GM23338 (cell line): ENCODE results near the gene CHRNA5. TPM values are rescaled to one million over a fixed set of nuclear protein-coding genes. Genes with fewer than 3 reads are reported as not detected.

ENCODE experiments used
- ATAC-seq: fragments of 200-7000 bp; cut with Tn5 transposase; 3 replicates; pipeline ENCODE4 v1.9.1; 2020
- DNase-seq: peaks from one replicate; pipeline ENCODE4 v3.0.0-alpha.2; 2015; ENCODE audit warnings: low spot score
- H2AFZ ChIP-seq: fragments of 200-600 bp; sonication (generic); 2 replicates; pipeline ENCODE4 v1.8.0; 2016; ENCODE audit warnings: antibody characterized with exemption, mild to moderate bottlenecking, moderate library complexity
- H3F3A ChIP-seq: fragments of 200-600 bp; sonication (generic); replicated peaks from 2 replicates; pipeline ENCODE4 v1.8.0; 2017; ENCODE audit warnings: antibody characterized with exemption, mixed run types, low read depth
- H3K27ac ChIP-seq: fragments of 200-600 bp; sonication (generic); 2 replicates; pipeline ENCODE4 v1.6.1; 2016; ENCODE audit warnings: low read depth
- H3K27me3 ChIP-seq: fragments of 200-600 bp; sonication (generic); 2 replicates; pipeline ENCODE4 v1.8.0; 2016; ENCODE audit warnings: mild to moderate bottlenecking, mixed run types, moderate library complexity; ENCODE audit not compliant: insufficient read depth
- H3K36me3 ChIP-seq: fragments of 200-600 bp; sonication (generic); 2 replicates; pipeline ENCODE4 v1.8.0; 2016; ENCODE audit warnings: mild to moderate bottlenecking; ENCODE audit not compliant: insufficient read depth
- H3K4me1 ChIP-seq: fragments of 200-600 bp; sonication (generic); 2 replicates; pipeline ENCODE4 v1.8.0; 2016; ENCODE audit warnings: mild to moderate bottlenecking, moderate library complexity; ENCODE audit not compliant: insufficient read depth
- H3K4me2 ChIP-seq: fragments of 200-600 bp; sonication (generic); 2 replicates; pipeline ENCODE4 v1.7.1; 2017; ENCODE audit warnings: mixed run types
- H3K4me3 ChIP-seq: fragments of 200-600 bp; sonication (generic); 2 replicates; pipeline ENCODE4 v1.6.1; 2016; ENCODE audit warnings: mixed run types
- H3K79me2 ChIP-seq: fragments of 200-600 bp; sonication (generic); replicated peaks from 2 replicates; pipeline ENCODE4 v1.8.0; 2017; ENCODE audit warnings: mild to moderate bottlenecking; ENCODE audit not compliant: insufficient read depth
- H3K9me2 ChIP-seq: fragments of 200-600 bp; sonication (generic); 2 replicates; pipeline ENCODE4 v1.8.0; 2017; ENCODE audit not compliant: insufficient read depth
- H4K20me1 ChIP-seq: fragments of 200-600 bp; sonication (generic); replicated peaks from 2 replicates; pipeline ENCODE4 v1.8.0; 2017; ENCODE audit warnings: mild to moderate bottlenecking; ENCODE audit not compliant: insufficient read depth
- H3K27ac Mint-ChIP-seq: 2 replicates; pipeline ENCODE4 v1.8.0; 2020; ENCODE audit warnings: inconsistent platforms, mild to moderate bottlenecking, moderate library complexity, mixed read lengths
- H3K27me3 Mint-ChIP-seq: 3 replicates; pipeline ENCODE4 v1.8.0; 2022; ENCODE audit warnings: low read depth, mild to moderate bottlenecking, moderate library complexity, mixed read lengths, inconsistent platforms; ENCODE audit not compliant: insufficient read depth, poor library complexity
- H3K36me3 Mint-ChIP-seq: 3 replicates; pipeline ENCODE4 v1.8.0; 2021; ENCODE audit warnings: low read depth, mild to moderate bottlenecking, inconsistent platforms, moderate library complexity, mixed read lengths
- H3K4me1 Mint-ChIP-seq: 3 replicates; pipeline ENCODE4 v1.8.0; 2020; ENCODE audit warnings: mild to moderate bottlenecking, inconsistent platforms, mixed read lengths
- H3K4me3 Mint-ChIP-seq: 3 replicates; pipeline ENCODE4 v1.8.0; 2021; ENCODE audit warnings: moderate library complexity, mild to moderate bottlenecking, inconsistent platforms, mixed read lengths
- H3K9me3 Mint-ChIP-seq: 3 replicates; pipeline ENCODE4 v1.8.0; 2020; ENCODE audit warnings: moderate library complexity, mild to moderate bottlenecking, inconsistent platforms, mixed read lengths
- CREB1 ChIP-seq: fragments of 250-450 bp; sonication (Bioruptor Pico); IDR thresholded peaks from 2 replicates; pipeline ENCODE4 v1.5.0; 2020; ENCODE audit warnings: low read depth, mild to moderate bottlenecking, moderate library complexity
- CTCF ChIP-seq, 2 experiments: fragments of 200-600 bp in 1 of 2; sonication (generic) in 1 of 2; conservative IDR thresholded peaks; 2 replicates each; pipeline versions ENCODE4 v1.5.1 to v1.6.1; 2016 to 2017; ENCODE audit warnings: antibody characterized with exemption in 2 of 2, low read depth in 2 of 2, mild to moderate bottlenecking in 2 of 2, moderate library complexity in 1 of 2
- ETS1 ChIP-seq: IDR thresholded peaks from 2 replicates; pipeline ENCODE4 v1.6.1; 2016; ENCODE audit warnings: antibody characterized with exemption
- EZH2 ChIP-seq: fragments of 200-600 bp; sonication (generic); IDR thresholded peaks from one replicate; pipeline ENCODE4 v1.8.0; 2017; ENCODE audit warnings: antibody characterized with exemption, mild to moderate bottlenecking, low read depth; ENCODE audit not compliant: unreplicated experiment
- EZH2phosphoT487 ChIP-seq: fragments of 200-600 bp; sonication (generic); IDR thresholded peaks from one replicate; pipeline ENCODE4 v1.8.1; 2018; ENCODE audit warnings: antibody characterized with exemption; ENCODE audit not compliant: unreplicated experiment
- JUNB ChIP-seq: IDR thresholded peaks from one replicate; pipeline ENCODE4 v1.6.1; 2016; ENCODE audit warnings: antibody characterized with exemption; ENCODE audit not compliant: unreplicated experiment
- NANOG ChIP-seq: IDR thresholded peaks from 2 replicates; pipeline ENCODE4 v1.6.1; 2016; ENCODE audit warnings: antibody characterized with exemption, borderline replicate concordance
- POLR2AphosphoS5 ChIP-seq: IDR thresholded peaks from 2 replicates; pipeline ENCODE4 v1.6.1; 2016; ENCODE audit warnings: antibody characterized with exemption, low read depth
- REST ChIP-seq: IDR thresholded peaks from one replicate; pipeline ENCODE4 v1.6.1; 2018; ENCODE audit warnings: antibody characterized with exemption; ENCODE audit not compliant: unreplicated experiment
- STAT1 ChIP-seq: IDR thresholded peaks from one replicate; pipeline ENCODE4 v1.6.1; 2016; ENCODE audit warnings: antibody characterized with exemption; ENCODE audit not compliant: unreplicated experiment
- ZNF114 ChIP-seq: fragments of 250-450 bp; sonication (Bioruptor Pico); IDR thresholded peaks from 2 replicates; pipeline ENCODE4 v1.5.0; 2020; ENCODE audit warnings: mild to moderate bottlenecking, moderate library complexity
- ZNF331 ChIP-seq: fragments of 250-450 bp; sonication (Bioruptor Pico); IDR thresholded peaks from 2 replicates; pipeline ENCODE4 v1.5.0; 2020; ENCODE audit warnings: low read depth, mild to moderate bottlenecking, moderate library complexity
- ZNF462 ChIP-seq: fragments of 250-450 bp; sonication (Bioruptor Pico); IDR thresholded peaks from 2 replicates; pipeline ENCODE4 v1.5.0; 2020; ENCODE audit warnings: mild to moderate bottlenecking, moderate library complexity
- polyA plus RNA-seq: library from polyadenylated mRNA; unstranded; fragments of >200 nt; fragmentation: Nextera tagmentation; extraction: Ambion mirVana; gene quantifications from 2 replicates; pipeline ENCODE4 v1.2.1, GENCODE V29; 2016
- total RNA-seq: library from RNA; depleted of rRNA; stranded (reverse); fragments of >200 nt; shearing (Covaris generic); gene quantifications from 2 replicates; pipeline ENCODE4 v1.2.3, GENCODE V29; 2014

The CHRNA5 gene
- total and polyA plus RNA-seq, 2 experiments from 2014 or later, result 19.6 to 23.3 TPM

- ATAC-seq (no peak), DNase-seq (no peak)
- no peaks in the 10 kb centered on the region for H3F3A ChIP-seq
- peaks cover 8% of the 10 kb centered on the region for H3K36me3 ChIP-seq
- H2AFZ ChIP-seq, result no peak overlapping the region
- TF ChIP-seq EZH2phosphoT487, result no peak
- TF ChIP-seq JUNB, result no peak
- TF ChIP-seq NANOG, result no peak
- no peak for TF ChIP-seq ETS1
- no peak for TF ChIP-seq REST
- TF ChIP-seq CREB1 (CRISPR knock-in tag), result no peak
- no peak for TF ChIP-seq CTCF (conservative IDR thresholded peaks at IDR 0.05; ENCODE audit: low read depth in 2 of 2)
- TF ChIP-seq ZNF114, result no peak
- no peak for TF ChIP-seq STAT1
- no peak for TF ChIP-seq EZH2
- no peak for TF ChIP-seq POLR2AphosphoS5
- no peak for TF ChIP-seq ZNF462 (CRISPR knock-in tag)
- no peak for TF ChIP-seq ZNF331
- H3K4me1 ChIP-seq, result no peaks in the 10 kb centered on the region
- no peak overlapping the region for H3K4me2 ChIP-seq
- no peak overlapping the region for H3K27ac ChIP-seq
- no peaks in the 10 kb centered on the region; the same call in 1 of the 2 replicates for H4K20me1 ChIP-seq
- Mint-ChIP-seq H3K4me3 (no peak overlapping the region), H3K27ac (no peak overlapping the region), H3K36me3 (peaks cover 20% of the 10 kb centered on the region), H3K4me1 (no peaks in the 10 kb centered on the region), H3K9me3 (peaks cover 3% of the 10 kb centered on the region; the same call in 2 of the 3 replicates), H3K27me3 (no peaks in the 10 kb centered on the region)
- H3K27me3 ChIP-seq, result no peaks in the 10 kb centered on the region
- H3K4me3 ChIP-seq, result no peak overlapping the region
- no peaks in the 10 kb centered on the region for H3K79me2 ChIP-seq
- H3K9me2 ChIP-seq, result no peaks in the 10 kb centered on the region
Observed at GRCh38 chr15:78598348-78598747, 33.0 kb downstream of the CHRNA5 start.
